ENCODE results near the gene MED8. TPM values are rescaled to one million over a fixed set of nuclear protein-coding genes. Genes with fewer than 3 reads are reported as not detected.

The MED8 gene
- total and polyA plus RNA-seq, 2 of the 4 experiments (the other 2 are of a cell fraction): 61.1 to 120 TPM

GRCh38 chr1:43367904-43368645, 21.5 kb downstream of the MED8 start, which contains the start of gene ELOVL1 (continued):
- TF ChIP-seq ELK1 (IDR thresholded peaks at IDR 0.05; ENCODE audit: borderline replicate concordance, low read depth, low read length): no peak

All from IMR-90 (cell line).